Stimulated activated CD4-positive, alpha-beta T cell treated with anti-CD3 and anti-CD28 coated beads, Interleukin-2, amount 100 ng/mL, for 4 hours (primary cell): ENCODE results near the gene CFAP97D2.

Source experiments
- DNase-seq: peaks from one replicate; pipeline ENCODE4 v3.0.0-alpha.2; 2020; ENCODE audit warnings: low read depth

Gene CFAP97D2

DNA sequence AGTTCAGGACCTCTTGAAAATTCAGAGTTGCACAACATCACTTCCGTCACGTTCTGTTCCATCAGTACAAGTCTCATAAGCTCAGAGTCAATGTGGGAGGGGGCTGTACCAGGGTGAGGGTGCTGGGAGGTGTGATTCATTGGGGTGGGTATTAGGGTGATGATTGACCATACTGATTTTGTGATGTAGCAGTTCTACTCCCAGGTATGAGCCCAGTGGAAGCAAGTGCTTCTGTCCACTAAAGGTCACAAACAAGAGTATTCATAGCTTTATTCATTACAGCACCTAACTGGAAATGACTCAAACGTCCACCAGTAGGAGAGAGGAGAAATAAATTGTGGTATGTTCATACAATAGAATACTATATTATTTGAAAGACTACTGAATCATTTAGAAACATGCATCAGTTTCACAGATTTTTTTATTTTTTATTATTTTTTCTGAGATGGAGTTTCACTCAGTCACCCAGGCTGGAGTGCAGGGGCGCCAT, 90.3 kb downstream of the CFAP97D2 start:
- no peak for DNase-seq
